Measurements from ENCODE around the gene ADGRG1.

The ADGRG1 gene

DNA sequence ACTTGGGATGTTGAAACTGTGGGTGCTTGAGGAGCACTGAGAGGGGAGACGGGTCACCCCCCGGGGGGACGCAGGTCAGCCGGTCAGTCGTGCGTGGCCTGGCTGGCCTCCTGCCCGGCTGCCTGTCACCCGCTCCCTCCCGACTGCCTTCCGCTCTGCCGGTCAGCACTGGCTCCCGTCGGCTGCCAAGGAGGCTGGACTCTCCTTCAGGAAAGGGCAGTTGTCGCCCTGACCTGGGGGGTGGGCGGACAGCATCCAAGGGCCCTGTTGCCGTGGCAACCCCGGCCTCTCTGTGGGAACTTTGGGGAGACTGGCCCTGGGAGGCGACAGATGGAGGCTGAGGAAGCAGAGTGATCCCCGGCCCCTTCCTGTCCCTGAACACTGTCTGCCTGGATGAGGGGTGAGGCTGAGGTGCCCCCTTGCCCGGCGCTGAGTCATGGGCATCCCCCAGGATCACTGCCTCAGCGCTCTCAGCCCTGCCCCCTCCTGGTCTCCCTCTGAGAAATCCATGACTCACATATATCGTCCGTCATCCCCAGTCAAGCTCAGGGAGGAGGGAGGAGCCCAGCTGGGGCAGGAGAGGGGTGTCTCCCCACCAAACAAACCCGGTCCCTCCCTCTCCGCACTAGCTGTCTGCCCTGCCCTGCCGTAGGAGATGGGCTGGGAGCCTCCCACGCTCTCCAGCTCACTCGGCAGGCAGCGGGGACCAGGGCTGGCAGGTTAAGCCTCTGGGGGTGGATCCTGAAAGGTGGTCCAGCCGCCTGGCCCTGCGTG is at the start of gene ADGRG1:
TSS of gene ADGRG1 (plus strand) at position 623 of the 774 bp plus-strand sequence. CDS start 21,658 bp downstream, outside the sequence.
- TF ChIP-seq, protein P1, sequence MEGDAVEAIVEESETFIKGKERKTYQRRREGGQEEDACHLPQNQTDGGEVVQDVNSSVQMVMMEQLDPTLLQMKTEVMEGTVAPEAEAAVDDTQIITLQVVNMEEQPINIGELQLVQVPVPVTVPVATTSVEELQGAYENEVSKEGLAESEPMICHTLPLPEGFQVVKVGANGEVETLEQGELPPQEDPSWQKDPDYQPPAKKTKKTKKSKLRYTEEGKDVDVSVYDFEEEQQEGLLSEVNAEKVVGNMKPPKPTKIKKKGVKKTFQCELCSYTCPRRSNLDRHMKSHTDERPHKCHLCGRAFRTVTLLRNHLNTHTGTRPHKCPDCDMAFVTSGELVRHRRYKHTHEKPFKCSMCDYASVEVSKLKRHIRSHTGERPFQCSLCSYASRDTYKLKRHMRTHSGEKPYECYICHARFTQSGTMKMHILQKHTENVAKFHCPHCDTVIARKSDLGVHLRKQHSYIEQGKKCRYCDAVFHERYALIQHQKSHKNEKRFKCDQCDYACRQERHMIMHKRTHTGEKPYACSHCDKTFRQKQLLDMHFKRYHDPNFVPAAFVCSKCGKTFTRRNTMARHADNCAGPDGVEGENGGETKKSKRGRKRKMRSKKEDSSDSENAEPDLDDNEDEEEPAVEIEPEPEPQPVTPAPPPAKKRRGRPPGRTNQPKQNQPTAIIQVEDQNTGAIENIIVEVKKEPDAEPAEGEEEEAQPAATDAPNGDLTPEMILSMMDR (IDR thresholded peaks at IDR 0.05) = no peak

- TF ChIP-seq, protein P1 (IDR thresholded peaks at IDR 0.05) = no peak
Observed at GRCh38 chr16:57579361-57579665, 49.1 kb upstream of the ADGRG1 start.

GRCh38 chr16:57585051-57585687 is 43.3 kb upstream of the ADGRG1 start:
- TF ChIP-seq, protein P1 (IDR thresholded peaks at IDR 0.05) = no peak

- TF ChIP-seq, protein P1 (IDR thresholded peaks at IDR 0.05) = no peak
Observed at GRCh38 chr16:57588831-57589230, 39.6 kb upstream of the ADGRG1 start.

DNA sequence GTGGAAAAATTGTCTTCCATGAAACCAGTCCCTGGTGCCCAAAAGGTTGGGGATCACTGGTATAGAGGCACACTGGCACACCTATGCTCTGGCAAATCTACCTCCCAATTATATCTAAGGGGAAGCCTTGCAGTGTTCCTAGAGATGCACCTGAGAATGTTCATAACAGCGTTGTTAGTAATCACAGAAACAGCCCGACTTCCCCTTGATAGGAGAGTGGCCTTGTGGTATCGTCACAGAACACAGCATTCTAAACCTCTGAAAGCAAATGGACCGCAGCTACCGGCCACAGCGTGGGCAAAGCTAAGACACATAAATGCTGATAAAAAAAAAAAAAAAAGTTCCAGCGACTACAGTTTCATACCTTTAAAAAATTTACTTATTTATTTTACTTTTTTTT is 39.1 kb upstream of the ADGRG1 start:
- TF ChIP-seq, protein P1 (IDR thresholded peaks at IDR 0.05) = no peak

GRCh38 chr16:57590654-57591085 is 37.8 kb upstream of the ADGRG1 start:
- TF ChIP-seq, protein P1 (IDR thresholded peaks at IDR 0.05) = no peak

DNA sequence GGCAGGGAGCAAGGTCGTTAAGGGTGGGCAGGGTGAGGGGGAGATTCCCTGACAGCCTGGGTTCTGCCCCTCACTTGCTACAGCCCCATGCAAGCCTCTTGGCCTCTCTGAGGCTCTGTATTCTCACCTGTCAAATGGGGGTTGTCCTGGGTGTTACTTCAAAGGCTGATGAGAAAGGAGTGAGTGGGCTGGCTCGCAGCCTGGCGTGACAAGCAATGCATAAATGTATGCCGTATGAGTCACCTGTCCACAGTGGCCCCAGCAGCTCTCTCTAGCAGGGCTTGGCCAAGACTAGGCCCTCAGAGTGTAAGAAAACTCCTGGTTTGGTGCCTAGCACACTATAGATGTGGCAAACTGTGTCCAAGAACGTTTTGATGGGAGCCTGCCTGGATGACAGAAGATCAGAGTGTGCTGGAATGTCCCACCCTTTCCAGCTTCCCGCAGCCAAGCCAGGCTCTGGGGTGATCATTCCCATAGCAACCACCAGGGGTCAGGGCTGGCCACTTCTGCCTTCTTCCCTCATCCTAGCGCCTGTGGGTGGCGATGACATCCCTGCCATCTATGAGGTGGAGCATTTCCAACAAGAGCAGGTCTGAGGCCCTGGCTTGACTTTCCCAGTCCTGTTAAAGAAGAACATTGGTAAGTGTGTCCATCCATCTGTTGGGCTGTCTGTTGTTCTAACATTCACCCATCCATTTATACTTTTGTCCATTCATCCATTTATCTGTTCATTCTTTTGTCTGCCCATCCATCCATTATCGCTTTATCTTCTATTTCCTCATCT is 37.2 kb upstream of the ADGRG1 start:
- TF ChIP-seq, protein P1 (IDR thresholded peaks at IDR 0.05) = peak; percentile 90
